Left kidney (tissue), 2 donors: Measurements from ENCODE around the gene GIGYF2. TPM values are rescaled to one million over a fixed set of nuclear protein-coding genes. Genes with fewer than 3 reads are reported as not detected.

Source experiments
- DNase-seq: peaks from one replicate; pipeline ENCODE4 v3.0.0-alpha.2; 2013
- polyA plus RNA-seq: library from polyadenylated mRNA; unstranded; fragments of 120-200 nt; gene quantifications from one replicate; pipeline ENCODE4 v1.2.1, GENCODE V29; 2013; ENCODE audit not compliant: insufficient read length

Gene GIGYF2
- polyA plus RNA-seq, 1 donor: 73.4 TPM

DNA sequence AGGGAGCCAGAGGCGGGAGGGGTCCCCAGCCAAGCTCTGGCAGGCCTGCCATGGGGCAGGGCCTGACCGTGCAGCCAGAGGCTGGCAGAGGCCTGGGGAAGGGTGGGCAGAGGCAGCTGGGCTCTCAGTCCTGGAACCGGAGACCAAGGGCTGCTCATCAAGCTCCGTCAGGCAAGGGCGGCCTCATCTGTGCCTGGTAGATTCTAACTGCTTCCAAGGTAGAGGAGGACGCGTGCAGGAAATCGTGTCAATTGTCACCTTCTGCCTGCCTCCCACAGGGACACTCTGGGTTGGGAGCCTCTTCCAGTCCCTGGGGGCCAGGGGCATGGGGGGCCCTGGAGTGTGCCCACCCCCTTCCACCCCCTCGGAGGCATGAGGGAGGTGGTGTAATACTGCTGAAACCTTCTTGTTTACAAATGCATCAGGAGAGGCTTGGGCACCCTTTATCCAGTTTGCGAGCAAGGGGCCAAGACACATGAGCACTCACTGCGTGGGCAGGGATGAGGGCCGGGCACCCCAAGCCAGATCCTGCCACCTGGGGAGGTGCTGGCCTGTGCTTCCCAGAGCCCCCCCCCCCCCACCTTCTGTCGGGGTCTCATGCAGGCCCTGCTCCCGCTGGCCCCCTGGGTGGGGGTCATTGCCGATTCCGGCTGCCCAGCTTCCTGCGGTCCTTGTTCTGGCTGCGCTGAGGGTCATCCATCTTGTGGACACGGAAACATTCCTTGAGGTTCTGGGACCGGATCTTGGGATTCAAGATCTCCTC, 181.9 kb downstream of the GIGYF2 start:
- no peak for DNase-seq

DNA sequence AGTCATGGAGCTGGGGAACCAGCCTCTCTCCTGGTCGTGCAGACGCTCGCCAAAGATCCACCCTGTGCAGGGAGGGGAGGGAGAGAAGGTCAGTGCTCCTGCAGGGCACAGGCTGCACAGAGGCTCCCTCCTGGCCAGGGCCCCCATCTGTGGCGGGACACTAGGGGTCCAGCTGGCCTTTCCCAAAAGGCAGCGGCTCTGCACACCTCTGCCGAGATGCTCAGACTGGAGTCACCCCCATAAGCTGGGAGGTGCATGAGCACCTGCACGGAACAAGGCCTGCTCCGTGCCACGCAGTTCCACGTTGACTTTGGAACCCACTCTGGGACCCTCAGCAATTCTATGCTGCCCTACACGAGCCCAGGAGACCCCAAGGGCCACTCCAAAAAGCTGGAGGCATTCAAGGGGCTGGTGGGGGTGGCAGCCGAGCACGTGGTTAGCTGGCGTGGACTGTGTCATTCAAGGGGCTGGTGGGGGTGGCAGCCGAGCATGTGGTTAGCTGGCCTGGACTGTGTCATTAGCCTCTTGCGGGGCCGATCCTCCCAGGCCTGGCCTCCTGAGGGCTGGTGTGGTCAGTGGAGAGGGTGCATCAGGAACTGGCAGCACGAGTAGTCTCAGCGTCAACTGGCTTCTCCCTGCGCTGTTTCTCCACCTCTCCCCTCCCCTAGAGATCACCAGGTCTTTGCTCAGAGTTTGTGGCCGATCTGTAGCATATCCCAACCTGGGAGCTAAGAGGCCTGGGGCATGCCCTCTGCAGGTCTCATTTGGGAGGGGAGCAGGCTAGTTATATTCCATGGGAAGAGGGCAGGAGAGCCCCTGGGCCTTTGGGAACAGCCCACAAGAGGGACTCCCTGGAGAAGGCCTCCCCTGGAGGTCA, 182.7 kb downstream of the GIGYF2 start:
- DNase-seq: no peak

DNA sequence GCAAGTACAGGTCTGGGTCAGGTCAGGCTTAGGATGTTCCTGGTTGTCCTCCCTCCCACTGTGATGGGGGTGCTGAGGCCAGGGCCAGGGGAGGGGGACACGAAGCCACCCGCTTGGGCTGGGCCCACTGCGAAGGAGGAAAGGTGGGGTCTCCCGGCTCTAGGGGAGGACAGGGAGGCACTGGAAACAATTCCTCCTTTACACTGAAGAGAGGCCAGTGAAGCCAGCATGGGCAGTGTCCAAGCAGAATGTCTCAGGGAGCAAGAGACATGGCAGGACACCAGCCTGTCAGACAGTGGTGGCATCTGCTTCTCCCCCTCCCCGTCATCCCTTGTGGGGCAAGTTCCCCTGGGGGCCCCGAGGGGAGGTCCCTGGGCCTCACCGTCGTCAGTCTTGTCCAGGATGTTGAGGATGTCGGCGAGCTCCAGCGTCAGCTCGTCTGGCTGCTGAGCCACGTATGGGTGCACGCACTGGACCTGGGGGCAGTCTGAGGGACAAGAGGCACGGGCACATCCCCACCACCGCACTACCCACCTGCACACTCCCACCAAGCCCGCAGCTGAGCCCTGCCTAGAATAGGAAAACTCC, 183.7 kb downstream of the GIGYF2 start:
- DNase-seq: no peak

DNA sequence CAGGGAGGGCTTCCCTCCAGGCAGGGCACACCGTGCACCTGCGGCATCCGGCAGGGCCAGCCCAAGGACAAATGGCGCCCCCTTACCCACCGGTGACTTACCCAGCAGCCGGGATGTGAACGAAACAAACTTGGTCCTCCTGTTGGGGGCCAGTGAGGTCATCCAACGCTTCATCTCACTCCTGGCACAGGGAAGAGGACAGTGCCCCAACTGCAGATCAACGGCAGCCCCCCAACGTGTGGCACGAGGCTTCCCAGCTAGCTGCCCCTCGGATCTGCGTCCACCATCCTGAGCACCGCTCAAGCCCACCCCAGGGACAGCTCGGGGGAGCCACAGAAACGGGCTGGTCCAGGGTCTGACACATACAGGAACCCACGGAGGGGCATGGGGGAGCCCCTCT, 185.0 kb downstream of the GIGYF2 start:
- DNase-seq: no peak

DNA sequence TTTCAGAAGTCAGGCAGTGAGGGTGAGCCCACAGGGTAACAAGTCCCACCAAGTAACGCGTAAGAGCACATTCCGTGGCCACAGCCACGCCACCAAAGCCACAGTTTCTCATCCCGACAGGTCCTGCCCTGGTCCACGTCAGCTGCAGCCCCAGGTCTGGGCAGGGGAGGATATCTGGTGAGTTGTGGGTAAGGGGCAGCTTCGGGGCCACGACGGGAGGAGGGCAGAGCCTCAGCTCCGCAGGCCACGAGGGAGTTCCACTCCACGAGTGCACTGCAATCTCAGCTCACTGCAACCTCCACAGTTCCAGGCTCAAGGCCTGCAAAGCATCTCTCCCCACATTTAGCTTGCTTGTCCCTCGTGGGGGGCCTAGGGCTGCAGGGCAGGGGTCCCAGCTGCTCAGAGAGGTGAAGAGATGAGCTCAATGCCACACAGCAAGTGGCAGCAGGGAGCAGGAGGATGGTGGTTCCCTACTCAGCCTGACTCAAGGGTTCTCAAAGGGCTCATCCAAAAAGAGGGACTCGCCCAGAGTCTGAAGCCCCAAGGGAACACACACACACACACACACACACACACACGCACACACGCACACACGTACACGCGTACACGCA, 185.5 kb downstream of the GIGYF2 start:
- DNase-seq: no peak

DNA sequence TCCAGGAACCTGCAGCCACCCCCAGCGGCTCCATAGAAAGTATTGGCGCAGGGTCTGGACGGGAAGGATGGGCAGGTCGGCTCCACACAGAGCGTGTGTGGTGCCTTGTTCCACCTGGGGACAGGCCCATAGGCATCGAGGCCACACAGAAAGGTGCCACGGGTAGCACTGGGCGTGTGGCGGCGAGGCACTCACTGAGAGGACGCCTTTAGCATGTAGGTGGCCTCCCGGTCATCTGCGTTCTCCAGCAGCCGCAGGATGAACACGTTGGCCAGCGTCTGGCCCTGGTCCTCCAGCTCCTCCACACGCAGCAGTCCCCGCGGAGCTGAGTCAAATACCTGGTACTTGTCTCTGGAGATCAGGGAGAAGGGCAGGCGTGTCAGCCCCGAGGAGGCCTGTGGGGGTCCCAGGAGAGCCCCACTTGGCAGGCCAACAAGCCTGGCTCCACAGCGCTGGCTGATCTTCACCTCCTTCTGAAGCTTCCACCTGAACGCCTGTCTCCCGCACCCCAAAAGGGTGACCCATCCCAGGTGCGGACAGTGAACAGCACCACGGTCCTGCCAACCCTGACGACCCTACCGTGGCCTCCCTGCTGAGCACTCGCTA, 186.1 kb downstream of the GIGYF2 start:
- no peak for DNase-seq

DNA sequence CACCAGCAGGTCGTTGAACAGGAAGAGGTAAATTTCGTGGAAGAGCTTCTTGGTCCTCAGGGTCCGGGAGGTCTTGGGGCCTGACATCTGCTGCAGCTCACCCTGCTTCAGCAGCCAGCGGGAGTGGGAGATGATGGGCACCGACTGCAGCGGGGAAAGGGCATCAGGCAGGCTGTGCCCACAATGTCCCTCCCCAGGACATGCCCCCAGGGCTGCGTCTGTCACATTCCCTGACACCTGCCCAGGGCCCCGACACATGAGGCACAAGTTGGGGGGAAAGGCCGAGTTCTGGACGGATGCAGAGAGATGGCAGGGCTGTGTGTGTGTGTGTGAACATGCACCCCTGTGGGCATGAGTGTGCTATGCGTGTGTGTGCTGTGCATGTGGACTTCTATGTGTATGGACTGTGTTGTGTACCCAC, 186.9 kb downstream of the GIGYF2 start:
- no peak for DNase-seq

DNA sequence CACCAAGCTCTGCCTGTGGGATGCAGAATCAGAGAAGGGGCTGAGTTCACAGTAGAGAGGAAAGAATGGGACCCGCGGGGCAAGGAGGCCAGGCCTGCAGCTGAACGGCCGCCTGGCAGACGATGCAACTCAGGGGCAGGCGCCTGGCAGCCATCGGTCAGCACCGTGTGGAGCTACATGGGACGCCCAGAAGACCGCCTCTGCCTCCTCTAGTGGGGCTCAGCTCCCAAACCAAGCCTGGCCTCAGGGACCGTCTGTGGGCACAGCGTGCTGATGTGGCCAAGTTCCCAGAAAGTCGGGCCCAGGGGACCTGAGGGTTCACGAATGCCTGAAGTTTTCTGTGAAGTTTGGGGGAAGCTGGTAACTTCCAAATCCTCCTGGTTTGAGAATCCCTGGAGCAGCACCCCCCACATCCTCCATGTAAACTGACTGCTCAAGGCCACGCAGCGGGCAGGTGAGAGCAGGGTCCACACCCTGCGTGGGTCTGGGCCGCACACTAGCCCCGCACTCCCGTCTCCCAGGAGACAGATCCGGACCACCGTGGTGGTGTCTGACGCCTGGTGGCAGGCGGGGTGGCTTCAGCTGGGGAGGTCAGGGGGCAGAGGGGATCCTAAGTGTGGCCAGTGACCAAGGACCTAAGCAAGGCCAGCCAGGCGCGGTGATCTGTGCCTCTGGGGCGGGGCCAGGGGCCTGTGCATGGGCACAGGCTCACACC, 187.6 kb downstream of the GIGYF2 start:
- DNase-seq: no peak

DNA sequence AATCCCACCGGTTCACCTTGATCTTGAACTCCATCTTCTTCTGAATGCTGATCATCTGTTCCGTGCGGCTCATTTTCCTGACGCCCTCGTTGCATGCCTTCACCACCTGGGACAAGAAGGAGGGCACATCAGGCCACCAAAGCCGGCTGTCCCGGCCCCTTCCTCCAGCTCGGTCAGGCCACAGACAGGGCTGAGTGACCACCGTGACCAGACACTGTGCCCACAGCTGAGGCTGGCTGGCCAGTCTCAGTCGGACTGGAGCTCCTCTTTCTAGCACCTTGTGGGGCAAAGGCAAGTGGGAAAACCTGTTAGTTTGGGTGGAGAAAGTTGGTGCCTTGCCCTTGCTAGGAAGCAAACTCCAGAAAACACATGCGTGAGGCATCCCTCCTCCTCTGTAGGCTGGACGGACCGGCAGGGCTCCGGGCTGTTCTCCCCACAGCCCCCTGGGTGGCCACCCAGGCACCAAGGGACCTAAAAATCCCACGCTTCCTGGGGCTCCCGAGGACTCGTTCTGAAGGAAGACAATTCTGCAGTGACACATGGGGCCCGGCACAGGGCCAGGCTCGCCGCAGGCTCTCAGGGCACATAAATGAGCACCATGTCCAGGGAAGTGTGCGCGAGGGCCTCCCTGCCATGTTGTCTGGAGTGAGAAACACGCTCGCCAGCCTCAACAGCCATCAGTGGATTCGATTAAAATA, 188.3 kb downstream of the GIGYF2 start:
- no peak for DNase-seq

DNA sequence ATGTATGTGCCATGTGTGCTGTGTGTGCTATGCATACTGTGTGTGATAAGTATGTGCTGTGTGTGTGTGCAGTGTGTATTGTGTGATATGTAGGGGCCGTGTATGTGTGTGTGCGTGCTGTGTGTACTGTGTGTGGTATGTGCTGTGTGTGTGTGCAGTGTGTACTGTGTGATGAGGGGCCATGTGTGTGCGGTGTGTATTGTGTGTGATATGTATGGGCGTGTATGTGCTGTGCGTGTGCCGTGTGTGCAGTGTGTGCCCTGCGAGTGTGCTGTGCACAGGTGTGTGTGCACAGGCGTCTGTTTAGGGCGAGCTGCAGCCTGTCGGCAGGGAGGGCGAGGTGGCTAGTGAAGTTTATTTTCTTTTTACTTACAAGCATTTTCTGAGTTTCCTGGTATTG, 189.0 kb downstream of the GIGYF2 start:
- DNase-seq: no peak

DNA sequence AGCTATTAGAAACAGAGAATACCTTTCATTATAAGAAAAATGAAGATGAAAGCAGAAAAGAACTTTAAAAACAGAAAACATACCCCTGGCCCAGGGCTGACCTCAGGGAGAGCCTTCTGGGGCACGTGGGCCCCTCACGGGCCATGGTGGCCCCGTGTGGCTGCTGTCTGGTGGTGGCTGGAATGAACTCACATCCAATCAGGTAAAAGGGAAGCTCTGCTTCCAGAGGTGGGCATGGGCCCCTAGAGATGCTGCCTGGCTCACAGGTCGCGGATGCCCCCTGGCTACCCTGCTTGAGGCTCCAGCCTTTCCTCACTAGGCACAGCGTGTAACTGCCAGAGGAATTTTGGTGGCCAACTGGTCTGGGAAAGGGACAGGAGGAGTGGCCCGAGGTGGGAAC, 189.5 kb downstream of the GIGYF2 start:
- no peak for DNase-seq

DNA sequence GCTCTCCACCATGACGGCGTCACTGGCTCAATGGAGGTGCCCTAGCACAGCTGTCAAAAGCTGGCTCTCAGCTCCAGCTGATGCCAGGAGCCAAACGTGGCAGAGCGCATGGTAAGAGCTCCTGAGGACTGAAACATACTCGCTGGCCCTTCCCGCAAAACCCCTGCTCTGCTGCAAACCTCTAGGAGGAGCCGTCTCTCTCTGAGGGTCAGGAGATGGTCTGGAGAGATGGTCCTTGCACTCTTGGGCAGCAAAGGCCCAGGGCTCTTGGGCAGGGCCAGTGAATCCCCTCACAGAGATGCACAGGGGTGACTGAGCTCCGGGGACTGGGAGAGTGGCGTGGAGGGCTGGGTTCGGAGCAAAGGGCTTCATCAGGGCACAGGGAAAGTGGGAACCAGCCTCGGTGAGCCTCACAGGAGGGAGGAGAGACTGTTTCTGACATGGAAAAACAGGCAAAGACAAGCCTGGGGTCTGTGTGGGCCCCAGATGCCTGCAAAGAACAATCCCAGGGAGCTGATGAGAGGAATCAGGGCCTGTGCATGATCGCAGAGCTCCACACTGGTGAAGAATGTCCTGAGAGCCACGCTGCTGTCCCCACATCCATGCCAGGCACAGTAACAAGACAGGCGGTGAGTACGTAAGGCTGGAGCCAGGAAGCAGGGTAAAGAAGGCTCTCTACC, 190.2 kb downstream of the GIGYF2 start:
- no peak for DNase-seq

DNA sequence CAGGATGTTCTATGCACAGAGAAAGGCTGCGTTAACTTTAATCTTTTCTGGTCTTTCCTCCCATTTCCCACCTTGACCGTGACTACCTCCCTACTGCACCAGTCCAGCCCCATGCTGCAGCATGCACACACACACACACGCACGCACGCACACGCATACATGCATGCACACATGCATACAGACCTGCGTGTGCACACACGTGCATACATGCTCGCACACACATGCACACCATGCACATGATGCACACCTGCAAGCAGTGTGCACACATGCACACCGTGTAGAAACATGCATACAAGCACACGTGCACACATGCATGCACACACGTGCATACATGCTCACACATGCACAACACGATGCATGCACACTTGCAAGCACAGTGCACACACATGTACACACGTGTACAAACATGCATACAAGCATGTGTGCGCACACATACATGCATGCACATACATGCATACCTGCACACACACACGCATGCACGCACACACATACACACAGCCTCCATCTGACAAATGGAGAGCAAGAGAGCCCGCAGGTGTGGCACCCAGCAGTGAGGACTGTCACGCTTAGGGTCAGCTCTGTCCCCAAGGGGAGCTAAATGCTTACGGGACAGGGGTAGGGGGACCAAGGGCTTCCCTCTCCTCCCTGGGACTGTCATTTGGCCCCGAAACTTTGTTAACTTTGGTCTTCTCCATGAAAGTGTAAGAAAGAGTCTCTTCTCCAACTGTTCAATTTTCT, 191.1 kb downstream of the GIGYF2 start:
- DNase-seq: no peak

DNA sequence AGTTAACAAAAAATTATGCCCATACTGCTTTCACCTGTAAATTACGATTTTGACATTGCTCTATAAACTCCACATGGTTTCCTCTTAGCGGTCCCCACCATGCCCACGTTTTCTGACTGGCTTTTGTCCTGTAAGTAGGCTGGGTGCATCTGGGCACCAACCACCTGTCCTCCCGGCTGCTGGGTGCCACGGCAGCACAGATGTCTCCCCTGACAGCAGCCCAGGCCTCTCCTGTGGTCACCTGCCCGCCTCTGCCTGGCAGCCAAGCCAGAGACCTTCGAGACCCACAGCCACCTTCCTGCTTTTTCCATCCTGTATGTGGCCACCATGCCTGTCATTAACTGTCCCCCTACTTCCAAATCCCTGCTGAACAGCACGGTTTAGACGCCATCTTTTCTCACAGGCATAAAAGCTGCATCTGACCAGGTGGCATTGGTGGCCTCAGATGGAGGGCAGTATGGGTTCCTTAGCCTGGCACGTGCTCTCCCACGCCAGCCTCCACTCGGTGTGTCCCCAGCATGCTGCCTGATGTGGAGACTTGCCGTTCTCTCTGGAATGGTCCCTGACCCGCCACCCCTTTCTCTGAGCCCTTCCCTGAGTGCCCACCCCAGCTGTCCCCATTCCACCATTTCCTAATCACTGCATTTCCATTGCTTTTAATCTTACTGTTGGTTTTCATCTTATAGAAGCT, 191.9 kb downstream of the GIGYF2 start:
- DNase-seq: no peak

DNA sequence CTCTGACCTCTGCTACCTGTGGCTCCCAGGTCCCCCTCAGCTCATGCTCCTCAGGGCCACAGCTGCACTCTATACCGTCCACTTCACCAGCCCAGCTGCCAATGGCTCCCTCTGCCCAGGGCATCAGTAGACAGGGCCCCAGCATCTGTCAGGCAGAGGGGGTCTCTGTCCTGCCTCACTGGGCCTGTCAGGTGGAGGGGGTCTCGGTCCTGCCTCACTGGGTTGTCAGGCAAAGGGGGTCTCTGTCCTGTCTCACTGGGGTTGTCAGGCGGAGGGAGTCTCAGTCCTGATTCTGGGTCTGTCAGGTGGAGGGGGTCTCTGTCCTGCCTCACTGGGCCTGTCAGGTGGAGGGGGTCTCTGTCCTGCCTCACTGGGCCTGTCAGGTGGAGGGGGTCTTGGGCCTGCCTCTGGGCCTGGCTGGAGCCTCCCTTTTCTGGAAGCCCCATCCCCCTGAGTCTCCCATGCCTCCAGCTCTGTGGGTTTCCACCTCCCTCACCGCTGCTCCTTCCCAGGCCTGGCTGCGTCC, 192.8 kb downstream of the GIGYF2 start:
- no peak for DNase-seq

DNA sequence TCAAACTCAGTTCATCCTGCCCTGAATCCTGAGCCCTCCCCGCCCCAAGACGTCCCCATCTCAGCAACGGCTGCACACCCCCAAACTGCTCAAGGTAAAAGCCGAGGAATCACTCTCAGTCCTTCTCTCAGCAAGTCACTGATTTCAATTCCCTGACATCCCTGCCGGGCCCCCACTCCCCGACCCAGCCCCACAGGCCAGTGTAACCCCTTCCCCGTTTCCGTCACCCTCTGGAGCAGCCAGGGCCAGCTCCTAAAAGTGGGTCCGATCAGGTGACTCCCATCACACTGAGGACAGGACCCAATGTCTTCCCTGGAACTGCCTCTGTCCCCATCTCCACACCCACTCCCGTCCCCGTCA, 193.4 kb downstream of the GIGYF2 start:
- DNase-seq: no peak

DNA sequence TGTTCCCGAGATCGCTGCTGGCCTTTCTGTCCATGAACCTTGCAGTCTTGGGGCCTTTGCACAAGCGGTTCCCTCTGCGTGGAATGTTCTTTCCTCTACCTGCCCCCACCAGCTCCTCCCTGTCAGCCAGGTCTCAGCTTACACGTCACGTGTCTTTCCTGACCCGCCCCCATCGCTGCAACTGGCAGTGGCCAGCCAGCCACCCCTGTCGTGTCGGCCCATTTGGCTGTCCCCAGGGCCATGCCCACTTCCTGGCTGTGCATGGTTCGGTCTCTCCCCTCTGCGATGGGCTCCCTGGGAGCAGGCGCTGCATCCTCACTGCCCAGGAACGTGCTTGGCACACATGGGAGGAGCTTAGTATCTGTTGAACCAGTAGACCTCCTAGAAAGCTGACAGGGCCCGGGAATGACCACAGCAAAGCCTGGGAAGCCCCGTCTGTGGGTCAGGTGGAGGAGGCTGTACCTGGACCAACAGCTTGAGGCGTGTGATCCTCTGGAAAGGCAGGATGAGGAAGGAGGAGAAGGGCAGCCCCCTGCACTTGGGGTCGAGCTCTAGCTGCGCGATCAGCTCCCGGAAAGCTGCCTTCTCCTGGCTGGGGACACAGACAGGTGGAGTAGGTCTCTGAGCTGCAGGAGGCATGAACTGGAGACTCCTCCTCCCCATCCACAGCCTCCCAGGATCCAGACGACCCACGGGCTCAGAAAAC, 193.9 kb downstream of the GIGYF2 start:
- DNase-seq: peak; percentile 56

DNA sequence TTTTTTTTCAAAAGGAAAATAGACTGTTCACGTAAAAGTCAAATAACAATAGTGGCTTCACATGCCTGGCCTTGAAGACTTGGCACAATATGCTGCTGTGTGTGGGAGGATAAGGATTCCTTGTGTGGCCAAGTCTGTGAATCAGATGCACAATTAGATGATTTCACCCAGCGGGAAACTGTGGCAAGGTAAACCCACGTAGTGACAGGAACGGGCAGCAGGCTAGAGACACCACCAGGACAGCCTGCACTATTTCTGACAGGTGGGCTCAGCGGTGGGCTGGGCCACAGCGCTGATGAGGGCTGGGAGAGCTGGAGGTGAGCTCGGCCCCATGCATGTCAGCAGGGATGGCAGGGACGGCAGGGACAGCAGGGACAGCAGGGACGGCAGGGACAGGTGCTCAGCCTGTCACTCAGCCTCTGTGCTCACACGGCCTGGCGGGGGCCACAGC, 194.5 kb downstream of the GIGYF2 start:
- DNase-seq: no peak
